Occipital lobe (tissue), 3 donors: ENCODE measurements around the gene AP3B1. TPM values are rescaled to one million over a fixed set of nuclear protein-coding genes. Genes with fewer than 3 reads are reported as not detected.

Source experiments
- DNase-seq: peaks from one replicate; lab custom pipeline; 2025; lab: John Stamatoyannopoulos, UW
- small RNA-seq: library from RNA; depleted of rRNA; stranded (forward); fragments of <200 nt; gene quantifications from one replicate; pipeline ENCODE3, GENCODE V24; 2014
- total RNA-seq: library from RNA; depleted of rRNA; stranded (reverse); fragments of >200 nt; gene quantifications from one replicate; pipeline ENCODE4 v1.2.3, GENCODE V29; 2014

AP3B1 gene
- total RNA-seq, 1 donor from 2014 or later, result 34.3 TPM

GRCh38 chr5:77974576-77974975 lies 319.9 kb downstream of the AP3B1 start:
- DNase-seq, result no peak

DNA sequence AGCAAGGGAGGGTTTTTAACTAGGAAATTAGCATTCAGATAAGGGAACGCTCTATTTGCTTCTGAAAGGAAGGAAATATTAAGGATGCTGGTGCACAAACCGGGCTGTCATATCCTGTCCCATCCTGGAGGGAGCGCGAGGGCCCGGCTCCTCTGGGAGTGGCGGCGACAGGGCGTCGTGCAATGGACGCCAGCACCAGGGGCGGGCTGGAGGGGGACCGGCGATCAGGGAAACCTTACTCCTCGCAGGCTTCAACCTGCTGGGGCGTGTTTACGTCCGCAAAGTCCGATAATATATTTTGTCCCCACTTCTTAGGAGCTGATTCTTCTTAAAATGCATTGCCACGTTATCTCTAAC lies 321.3 kb downstream of the AP3B1 start:
- no peak for DNase-seq

DNA sequence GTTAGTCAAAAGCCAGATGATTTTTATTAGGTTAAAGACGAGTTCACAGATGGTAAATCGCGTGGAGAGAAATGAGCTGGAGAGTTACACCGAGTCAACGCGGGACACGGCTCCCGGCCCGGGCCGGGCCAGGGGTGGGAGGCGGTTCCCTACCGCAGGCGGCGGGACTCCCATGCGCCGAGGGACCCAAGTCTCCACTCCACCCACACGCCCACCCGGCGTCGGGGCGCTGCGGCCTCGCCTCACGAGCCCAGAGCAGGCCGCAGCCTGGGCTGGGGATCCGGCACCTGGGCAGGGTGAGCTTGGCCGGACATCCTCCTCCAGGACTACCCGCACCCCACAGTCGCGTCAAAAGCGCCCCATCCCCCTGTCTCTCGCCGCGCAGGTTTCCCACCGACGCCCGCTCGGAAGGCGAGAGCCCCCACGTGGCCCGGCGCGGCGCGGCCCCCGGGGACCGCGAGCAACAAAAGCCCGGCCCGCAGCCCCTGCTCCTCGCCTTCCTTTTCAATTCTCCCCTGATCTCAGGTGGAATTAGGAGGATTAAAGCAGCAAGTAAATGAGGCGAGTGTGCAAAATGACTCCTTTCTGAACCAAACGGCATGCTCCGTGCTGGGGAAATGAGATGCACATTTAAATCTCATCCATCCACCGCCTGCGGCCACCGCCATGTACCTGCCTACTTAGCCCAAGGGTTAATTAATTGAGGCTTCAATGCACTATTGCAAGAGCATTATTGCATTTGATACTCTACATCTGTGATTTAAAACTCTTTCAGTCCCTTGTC lies 321.8 kb downstream of the AP3B1 start:
- DNase-seq, result no peak

- DNase-seq, result no peak
These were observed 322.6 kb downstream of the AP3B1 start for GRCh38 chr5:77971776-77972468.

DNA sequence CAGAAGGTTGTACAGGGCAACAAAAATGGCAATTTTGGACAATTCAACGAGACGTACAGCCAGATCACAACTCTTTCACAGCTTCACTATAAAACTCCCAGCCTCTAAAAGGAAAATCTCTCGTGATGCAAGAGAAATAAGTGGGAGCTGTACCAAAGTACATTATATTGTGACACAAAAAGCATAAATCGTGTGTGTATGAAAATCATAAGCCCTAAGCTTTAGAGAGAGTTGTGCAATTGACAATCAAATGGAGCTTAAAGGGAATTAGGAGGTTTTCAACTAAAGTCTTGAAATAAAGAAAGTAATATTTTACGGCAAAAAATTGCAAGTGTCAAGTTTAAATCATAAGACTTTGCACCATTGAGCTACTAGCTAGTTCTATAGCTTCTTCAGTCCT lies 323.6 kb downstream of the AP3B1 start:
- no peak for DNase-seq

GRCh38 chr5:77963795-77964194 lies 330.7 kb downstream of the AP3B1 start:
- DNase-seq, result no peak

DNA sequence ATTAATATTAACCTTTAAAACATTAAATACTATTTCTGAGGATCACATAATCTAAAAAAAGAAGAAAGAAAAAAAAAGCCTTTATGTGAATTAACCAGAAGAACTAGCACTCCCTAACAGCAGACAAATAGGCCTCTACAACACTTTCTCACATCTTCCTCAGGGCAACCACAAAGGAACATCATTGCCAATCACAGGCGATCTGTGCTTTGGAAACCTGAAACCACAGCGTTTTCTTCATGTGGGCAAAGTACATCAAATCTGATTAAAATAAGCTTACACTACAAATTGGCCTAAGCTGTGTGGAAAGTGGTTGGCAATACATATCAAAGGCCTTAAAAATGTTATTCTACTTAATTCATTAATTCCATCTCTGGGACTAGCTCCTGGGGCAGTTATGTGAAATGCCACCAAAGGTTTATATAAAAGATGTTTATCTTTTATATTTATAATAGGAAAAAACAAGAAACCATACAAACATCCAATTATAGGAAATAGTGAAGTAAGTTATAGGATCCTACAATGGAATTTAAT lies 333.6 kb downstream of the AP3B1 start:
- no peak for DNase-seq

DNA sequence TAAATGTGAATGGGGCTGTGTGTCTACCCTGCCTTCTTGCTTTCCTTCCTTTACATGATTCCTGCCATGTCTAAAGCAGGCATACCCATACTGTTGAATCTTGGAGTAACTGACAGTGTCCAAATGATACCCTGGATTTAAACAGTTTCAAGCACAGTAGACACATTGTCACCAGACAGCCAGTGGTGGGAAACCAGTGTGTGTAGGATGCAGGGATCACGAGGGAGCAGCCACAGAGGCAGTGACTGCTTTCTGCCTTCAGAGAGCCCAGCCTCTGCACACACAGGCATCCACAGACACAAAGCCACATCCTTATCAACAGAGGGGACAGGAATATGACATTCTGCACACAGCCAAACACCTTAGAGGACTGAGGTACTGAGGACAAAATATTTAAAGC lies 334.2 kb downstream of the AP3B1 start:
- DNase-seq, result no peak

GRCh38 chr5:77958642-77959330 lies 335.7 kb downstream of the AP3B1 start:
- DNase-seq, result no peak

GRCh38 chr5:77957931-77958521 lies 336.5 kb downstream of the AP3B1 start:
- DNase-seq, result no peak

DNA sequence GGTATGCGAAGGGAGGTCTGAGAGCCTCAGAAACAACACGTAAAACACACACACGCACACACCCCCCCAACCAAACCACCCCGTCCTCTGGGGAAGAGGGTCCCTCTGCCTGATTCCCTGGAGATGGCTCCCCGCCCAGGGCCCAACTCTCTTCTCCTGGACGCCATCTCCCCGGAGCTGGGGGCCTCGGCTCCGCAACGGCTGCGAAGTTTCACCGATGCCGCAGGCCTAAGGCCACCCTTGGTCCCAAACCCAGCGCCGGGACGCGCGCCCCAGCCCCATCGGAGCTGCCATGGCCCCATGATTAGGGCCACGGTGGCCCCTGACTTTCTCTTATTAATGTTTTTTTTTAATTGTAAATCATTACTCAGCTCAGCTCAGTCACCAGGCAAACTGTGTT lies 337.0 kb downstream of the AP3B1 start:
- no peak for DNase-seq

DNA sequence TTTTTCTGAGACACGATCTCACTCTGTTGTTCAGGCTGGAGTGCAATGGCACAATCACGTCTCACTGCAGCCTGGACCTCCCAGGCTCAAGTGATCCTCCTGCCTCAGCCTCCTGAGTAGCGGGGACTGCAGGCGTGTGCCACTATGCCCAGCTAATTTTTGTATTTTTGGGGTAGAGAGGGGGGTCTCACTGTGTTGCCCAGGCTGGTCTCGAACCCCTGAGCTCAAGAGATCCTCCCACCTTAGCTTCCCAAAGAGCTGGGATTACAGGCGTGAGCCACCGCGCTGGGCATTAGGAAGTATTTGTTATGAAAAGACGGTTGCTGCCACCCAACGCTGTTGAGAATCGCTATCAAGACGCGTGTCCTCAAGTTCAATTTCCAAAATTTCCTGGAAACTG lies 337.4 kb downstream of the AP3B1 start:
- no peak for DNase-seq

GRCh38 chr5:77955577-77955976 lies 338.9 kb downstream of the AP3B1 start:
- DNase-seq, result no peak

DNA sequence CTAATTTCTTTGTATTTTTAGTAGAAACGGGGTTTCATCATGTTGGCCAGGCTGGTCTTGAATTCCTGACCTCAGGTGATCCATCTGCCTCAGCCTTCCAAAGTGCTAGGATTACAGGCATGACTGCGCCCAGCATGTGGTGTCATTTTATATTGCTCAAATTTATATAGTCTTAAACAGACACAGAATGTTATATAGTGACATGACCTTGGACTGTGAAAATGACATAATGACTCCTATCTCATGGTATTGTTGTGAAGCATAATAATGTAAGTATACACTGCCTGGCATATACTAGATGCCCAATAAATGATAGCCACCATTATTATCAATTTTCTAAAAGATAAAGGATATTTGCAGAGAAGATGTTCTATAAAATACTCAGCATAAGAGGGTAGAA lies 341.1 kb downstream of the AP3B1 start:
- DNase-seq, result no peak

GRCh38 chr5:77952636-77953212 lies 341.8 kb downstream of the AP3B1 start:
- no peak for DNase-seq

Small RNAs within 50 kb of the gene (small RNA-seq; reads per million reads assigned to genes)
- gene RF00019 (not detected), gene RNU6-183P (not detected)

Other genes with a start within 250 kb of the AP3B1 start
- gene SCAMP1, start 65.9 kb upstream of the AP3B1 start, total RNA-seq, result 373 TPM